Mesothelial cell of epicardium (in vitro differentiated cells): ENCODE results near the gene WTAP. TPM values are rescaled to one million over a fixed set of nuclear protein-coding genes. Genes with fewer than 3 reads are reported as not detected.
"Not testable (repeated sequence)": the region's sequence is repeated elsewhere in the genome, so short reads cannot be mapped to it uniquely, and the experiment has no call there.

Experiments
- DNase-seq, 2 experiments: peaks; one replicate each; pipeline ENCODE4 v3.0.0; 2021; ENCODE audit warnings: low spot score in 2 of 2; ENCODE audit not compliant: unreplicated experiment in 2 of 2
- H3K27ac Mint-ChIP-seq: 2 replicates; pipeline ENCODE4 v1.8.0; 2021; ENCODE audit warnings: mixed read lengths
- H3K27me3 Mint-ChIP-seq: 2 replicates; pipeline ENCODE4 v1.8.0; 2021; ENCODE audit warnings: low read depth, mixed read lengths
- H3K36me3 Mint-ChIP-seq: 2 replicates; pipeline ENCODE4 v1.8.0; 2021; ENCODE audit warnings: mixed read lengths
- H3K4me1 Mint-ChIP-seq: 2 replicates; pipeline ENCODE4 v1.8.0; 2021; ENCODE audit warnings: mixed read lengths
- H3K4me3 Mint-ChIP-seq: 2 replicates; pipeline ENCODE4 v1.8.0; 2021; ENCODE audit warnings: mild to moderate bottlenecking, moderate library complexity, mixed read lengths
- H3K9me3 Mint-ChIP-seq: 2 replicates; pipeline ENCODE4 v1.8.0; 2021; ENCODE audit warnings: mixed read lengths
- total RNA-seq: library from RNA; stranded (reverse); gene quantifications from 3 replicates; pipeline ENCODE4 v1.2.1, GENCODE V29; 2021
- TF ChIP-seq, protein P1 (sequence below): fragments of 200-600 bp; sonication (generic); IDR thresholded peaks from one replicate; pipeline ENCODE4 v1.5.0; 2021; ENCODE audit warnings: antibody characterized with exemption; ENCODE audit not compliant: unreplicated experiment

WTAP gene
- total RNA-seq, 1 donor from 2014 or later: 116 TPM

DNA sequence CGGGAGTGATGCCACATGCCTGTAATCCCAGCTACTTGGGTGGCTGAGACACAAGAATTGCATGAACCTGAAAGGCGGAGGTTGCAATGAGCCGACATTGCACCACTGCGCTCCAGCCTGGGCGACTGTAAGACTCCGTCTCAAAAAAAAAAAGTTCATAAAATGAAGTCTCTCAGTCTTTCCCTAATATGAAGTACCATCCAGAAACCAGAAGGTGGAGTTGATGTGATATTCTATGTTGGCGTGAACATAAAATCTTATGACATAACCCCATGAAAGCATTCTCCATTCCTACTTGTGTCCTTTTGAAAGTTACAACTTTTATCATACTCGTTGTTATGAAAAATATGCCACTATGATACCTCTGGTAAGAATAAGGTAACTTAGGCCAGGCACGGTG lies 40.0 kb upstream of the WTAP start:
- TF ChIP-seq, protein P1, sequence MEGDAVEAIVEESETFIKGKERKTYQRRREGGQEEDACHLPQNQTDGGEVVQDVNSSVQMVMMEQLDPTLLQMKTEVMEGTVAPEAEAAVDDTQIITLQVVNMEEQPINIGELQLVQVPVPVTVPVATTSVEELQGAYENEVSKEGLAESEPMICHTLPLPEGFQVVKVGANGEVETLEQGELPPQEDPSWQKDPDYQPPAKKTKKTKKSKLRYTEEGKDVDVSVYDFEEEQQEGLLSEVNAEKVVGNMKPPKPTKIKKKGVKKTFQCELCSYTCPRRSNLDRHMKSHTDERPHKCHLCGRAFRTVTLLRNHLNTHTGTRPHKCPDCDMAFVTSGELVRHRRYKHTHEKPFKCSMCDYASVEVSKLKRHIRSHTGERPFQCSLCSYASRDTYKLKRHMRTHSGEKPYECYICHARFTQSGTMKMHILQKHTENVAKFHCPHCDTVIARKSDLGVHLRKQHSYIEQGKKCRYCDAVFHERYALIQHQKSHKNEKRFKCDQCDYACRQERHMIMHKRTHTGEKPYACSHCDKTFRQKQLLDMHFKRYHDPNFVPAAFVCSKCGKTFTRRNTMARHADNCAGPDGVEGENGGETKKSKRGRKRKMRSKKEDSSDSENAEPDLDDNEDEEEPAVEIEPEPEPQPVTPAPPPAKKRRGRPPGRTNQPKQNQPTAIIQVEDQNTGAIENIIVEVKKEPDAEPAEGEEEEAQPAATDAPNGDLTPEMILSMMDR: no peak
- peaks cover 13% of the 10 kb centered on the region for H3K4me1 Mint-ChIP-seq
- no peaks in the 10 kb centered on the region for H3K27me3 Mint-ChIP-seq
- H3K27ac Mint-ChIP-seq: no peak overlapping the region
- H3K9me3 Mint-ChIP-seq: no peaks in the 10 kb centered on the region
- no peak overlapping the region for H3K4me3 Mint-ChIP-seq
- no peak for DNase-seq
- peaks cover 25% of the 10 kb centered on the region for H3K36me3 Mint-ChIP-seq

DNA sequence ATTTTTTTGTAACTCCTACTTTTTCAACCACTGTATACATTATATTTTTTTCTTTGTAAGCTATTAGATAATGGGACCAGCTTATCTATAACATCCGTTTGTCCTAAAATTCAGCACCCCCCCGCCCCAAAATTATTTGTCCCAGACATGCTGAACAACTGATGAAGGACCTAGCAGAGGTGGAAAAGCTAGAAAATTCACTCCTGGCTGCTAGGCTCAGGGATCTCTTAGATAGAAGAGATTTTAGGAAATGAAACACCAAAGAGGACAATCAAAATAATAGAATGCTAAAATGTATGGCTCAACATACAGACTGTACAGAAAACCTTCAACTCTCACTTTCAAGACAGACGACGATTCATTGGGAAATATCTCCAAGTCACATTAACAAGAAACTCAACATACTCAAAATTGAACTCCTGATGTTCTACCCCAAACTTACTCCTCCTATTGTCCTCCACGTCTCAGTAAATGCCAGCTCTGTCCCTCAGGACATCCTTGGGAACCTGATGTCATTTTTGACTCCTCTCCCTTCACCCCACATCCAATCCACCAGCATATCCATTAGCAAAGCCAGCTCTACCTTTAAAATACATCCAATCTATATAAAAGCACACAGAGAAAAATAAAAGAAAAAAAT lies 38.9 kb upstream of the WTAP start:
- peaks cover 21% of the 10 kb centered on the region for H3K36me3 Mint-ChIP-seq
- peaks cover 15% of the 10 kb centered on the region for H3K4me1 Mint-ChIP-seq
- no peak overlapping the region for H3K4me3 Mint-ChIP-seq
- no peaks in the 10 kb centered on the region for H3K9me3 Mint-ChIP-seq
- no peaks in the 10 kb centered on the region for H3K27me3 Mint-ChIP-seq
- TF ChIP-seq, protein P1: no peak
- no peak overlapping the region for H3K27ac Mint-ChIP-seq
- DNase-seq: no peak

DNA sequence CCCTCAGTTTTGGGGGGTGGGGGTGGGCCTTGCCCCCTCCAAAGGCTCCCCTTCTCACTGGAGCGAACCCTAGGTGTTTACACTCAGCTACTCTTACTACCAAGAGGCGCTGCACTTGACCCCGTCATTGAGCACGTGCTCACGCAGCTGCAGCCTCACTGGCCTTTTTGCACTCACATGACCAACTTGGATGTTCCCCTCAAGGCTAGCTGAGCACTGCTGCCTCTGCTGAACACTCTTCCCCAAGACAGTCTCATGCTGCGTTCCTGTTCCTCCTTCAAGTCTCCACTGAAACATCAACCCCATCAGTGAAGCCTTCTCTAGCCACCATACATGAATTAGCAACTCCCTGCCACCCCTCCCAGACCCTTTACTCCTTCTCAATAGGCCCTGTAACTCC lies 38.3 kb upstream of the WTAP start:
- Mint-ChIP-seq H3K4me1 (peaks cover 18% of the 10 kb centered on the region), H3K36me3 (peaks cover 21% of the 10 kb centered on the region), H3K9me3 (no peaks in the 10 kb centered on the region), H3K27me3 (no peaks in the 10 kb centered on the region), H3K4me3 (no peak overlapping the region), H3K27ac (no peak overlapping the region)
- TF ChIP-seq, protein P1: no peak
- DNase-seq: no peak

DNA sequence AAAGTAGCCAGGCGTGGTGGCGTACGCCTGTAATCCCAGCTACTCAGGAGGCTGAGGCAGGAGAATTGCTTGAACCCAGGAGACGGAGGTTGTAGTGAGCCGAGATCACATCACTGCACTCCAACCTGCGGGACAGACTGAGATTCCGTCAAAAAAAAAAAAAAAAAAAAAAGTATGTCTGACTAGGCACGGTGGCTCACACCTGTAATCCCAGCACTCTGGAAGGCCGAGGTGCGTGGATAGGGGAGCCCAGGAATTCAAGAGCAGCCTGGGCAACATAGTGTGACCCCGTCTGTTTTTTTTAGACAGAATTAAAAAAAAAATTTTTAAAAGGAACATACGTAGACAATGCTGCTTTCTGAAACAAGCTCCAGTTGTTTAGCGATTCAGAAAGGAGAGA lies 37.2 kb upstream of the WTAP start:
- not testable (repeated sequence) for H3K27ac Mint-ChIP-seq, H3K9me3 Mint-ChIP-seq
- H3K36me3 Mint-ChIP-seq: peaks cover 17% of the 10 kb centered on the region

DNA sequence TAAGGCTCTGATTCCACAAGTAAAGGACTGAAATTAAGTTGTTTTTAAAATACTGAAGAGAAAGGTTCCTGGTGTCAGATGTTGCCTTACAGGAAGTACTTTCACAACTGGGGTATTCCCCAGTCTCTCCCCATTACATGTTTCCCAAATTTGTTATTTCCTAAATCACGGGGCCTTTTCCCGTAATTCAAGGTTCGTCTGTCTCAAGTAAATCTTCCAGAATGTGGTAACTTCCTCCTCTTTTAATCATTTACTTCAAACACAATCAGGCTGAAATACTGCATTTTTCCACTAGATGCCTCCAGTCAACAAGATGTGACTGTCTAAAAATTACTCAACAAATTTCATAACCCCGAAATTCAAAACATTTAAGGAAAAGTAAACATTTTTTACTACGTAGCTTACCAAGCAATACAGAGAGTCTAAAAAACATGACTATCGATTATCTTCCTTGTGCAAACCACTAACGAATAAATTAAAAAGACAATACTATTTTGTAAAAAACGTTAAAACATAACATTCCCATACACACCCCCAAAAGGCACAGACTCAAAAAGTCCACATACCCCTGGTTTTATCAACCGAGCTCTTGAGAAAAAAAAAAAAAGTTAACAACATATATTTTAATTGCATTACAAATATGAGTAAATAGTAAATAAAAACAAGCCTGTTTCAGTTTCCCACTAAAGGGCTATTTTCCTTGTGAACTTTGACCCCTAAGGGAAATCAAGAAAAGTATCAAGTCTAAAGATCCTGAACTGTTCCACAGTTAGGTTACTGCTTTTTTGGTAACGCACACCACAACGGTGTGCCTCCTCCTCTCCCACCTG lies 36.0 kb upstream of the WTAP start:
- H3K27me3 Mint-ChIP-seq: no peaks in the 10 kb centered on the region
- peak overlapping the region; percentile 40 for H3K27ac Mint-ChIP-seq
- TF ChIP-seq, protein P1: peak; percentile 75
- H3K9me3 Mint-ChIP-seq: no peaks in the 10 kb centered on the region
- DNase-seq: no peak
- H3K36me3 Mint-ChIP-seq: peaks cover 11% of the 10 kb centered on the region
- H3K4me1 Mint-ChIP-seq: peaks cover 22% of the 10 kb centered on the region
- peak overlapping the region; percentile 90 for H3K4me3 Mint-ChIP-seq

More for the DNA sequence above, 37.2 kb upstream of the WTAP start:
- not testable (repeated sequence) for H3K27me3 Mint-ChIP-seq, H3K4me3 Mint-ChIP-seq, DNase-seq
- H3K4me1 Mint-ChIP-seq: peaks cover 22% of the 10 kb centered on the region

DNA sequence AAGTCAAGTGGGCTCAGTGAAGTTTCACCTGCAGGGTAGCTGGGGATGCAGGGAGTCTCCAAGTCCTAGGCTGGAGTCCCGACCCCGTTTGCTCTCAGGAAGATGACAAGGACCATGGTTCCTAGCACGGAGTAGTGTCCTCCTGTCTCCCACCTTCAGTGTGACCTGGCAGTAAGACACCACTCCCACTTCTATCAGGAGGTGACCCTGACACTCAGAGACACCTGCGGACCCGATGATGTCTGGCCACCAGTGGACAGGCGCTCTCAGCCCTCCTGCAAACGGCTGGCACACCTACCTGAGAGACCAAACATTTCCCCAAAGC lies 35.4 kb upstream of the WTAP start:
- Mint-ChIP-seq H3K36me3 (peaks cover 7% of the 10 kb centered on the region), H3K27ac (peak overlapping the region; percentile 91), H3K4me1 (peaks cover 22% of the 10 kb centered on the region), H3K4me3 (peak overlapping the region; percentile 90), H3K9me3 (no peaks in the 10 kb centered on the region), H3K27me3 (no peaks in the 10 kb centered on the region)
- no peak for DNase-seq
- TF ChIP-seq, protein P1: no peak
